SW 1271 (cell line): ENCODE results near the gene HECTD4.
"Not testable (repeated sequence)": the region's sequence is repeated elsewhere in the genome, so short reads cannot be mapped to it uniquely, and the experiment has no call there.

ENCODE experiments used
- DNase-seq, 2 experiments: peaks; one replicate each; lab custom pipeline; 2025; lab: John Stamatoyannopoulos, UW

HECTD4 gene

DNA sequence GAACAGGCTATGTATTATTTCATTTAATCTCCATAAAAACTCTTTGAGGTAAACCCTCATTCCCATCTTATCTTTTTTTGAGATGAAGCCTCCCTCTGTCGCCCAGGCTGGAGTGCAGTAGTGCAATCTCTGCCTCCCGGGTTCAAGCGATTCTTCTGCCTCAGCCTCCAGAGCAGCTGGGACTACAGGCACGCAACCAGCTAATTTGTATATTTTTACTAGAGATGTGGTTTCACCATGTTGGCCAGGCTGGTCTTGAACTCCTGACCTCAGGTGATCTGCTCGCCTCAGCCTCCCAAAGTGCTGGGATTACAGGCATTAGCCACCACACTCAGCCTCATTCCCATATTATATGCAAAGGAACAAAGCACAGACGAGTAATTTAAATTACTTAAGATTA, 25.5 kb upstream of the HECTD4 start:
- not testable (repeated sequence) for DNase-seq

DNA sequence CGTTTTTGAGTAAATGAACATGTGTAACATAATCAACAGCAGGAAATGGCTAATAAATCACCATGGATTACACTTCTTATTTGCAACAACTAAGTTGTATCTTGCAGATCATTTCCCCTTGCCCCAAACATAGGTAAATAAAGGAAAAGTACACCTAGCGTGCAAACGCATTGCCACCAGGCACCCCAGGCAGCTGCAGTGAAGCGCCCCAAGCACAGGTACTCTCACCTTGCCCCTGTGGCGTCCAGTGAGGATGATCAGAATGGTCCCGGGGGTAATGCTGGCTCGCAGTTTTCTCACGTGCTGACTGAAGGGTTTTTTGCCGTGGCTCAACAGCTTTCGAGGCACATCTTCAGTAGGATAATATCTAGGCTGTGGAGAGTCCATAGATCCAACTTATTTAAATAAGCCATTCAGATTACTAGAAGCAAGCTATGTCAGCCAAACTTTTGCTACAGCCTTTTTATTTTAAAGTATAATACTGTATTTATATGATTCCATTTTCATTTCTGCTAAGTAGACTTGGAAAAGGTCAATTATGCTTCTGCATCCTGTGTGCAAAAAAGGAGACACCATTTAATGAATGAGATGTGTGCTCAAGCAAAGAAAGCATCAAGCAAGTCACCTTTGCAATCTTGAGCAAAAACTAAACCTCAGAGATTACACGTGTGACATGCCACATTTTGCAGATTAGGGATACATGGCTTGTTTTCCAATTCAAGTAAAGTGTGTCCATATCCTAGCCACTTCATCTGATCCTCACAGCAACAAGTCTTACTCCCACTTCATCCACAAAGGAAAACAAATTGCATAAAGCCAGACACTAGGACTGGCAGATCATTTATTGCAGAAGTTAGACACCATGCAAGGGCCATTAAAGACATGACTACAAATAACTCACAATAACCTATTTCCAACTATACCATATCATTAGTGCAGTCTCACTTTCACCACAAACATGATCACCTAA, 24.6 kb upstream of the HECTD4 start:
- DNase-seq = no peak

DNA sequence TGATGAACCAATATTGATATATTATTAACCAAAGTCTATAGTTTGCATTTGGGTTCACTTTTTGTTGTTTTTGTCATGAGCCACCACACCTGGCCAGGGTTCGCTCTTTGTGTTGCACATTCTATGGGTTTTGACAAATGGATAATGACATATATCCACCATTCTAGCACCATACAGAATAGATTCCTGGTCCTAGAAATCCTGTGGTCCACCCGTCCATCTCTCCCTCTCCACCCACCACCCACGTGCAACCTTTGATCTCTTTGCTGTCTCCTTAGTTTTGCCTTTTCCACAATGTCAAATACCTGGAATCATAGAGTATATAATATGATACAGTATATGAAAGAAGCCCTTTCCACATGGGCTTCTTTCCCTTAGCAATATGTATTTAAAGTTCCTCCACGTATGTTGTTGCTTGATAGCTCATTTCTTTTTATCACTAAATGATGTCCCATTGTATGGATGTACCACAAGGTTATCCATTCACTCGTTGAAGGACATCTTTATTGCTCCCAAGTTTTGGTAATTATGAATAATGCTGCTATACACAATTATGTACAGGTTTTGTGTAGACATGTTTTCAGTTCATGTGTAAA, 19.8 kb upstream of the HECTD4 start:
- DNase-seq = no peak

DNA sequence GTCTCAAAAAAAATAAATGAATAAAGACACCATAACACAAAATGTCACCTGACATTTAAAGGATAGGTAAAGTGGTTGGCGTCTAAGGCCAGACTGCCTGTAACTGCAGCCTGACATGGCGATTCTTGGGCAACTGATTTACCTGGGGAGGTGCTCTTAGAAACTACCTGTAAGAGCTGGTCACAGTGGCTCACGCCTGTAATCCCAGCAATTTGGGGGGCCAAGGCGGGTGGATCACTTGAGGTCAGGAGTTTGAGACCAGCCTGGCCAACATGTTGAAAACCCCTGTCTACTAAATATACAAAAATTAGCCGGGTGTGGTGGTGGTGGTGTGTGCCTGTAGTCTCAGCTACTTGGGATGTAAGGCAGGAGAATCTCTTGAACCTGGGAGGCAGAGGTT, 18.8 kb upstream of the HECTD4 start:
- no peak for DNase-seq

DNA sequence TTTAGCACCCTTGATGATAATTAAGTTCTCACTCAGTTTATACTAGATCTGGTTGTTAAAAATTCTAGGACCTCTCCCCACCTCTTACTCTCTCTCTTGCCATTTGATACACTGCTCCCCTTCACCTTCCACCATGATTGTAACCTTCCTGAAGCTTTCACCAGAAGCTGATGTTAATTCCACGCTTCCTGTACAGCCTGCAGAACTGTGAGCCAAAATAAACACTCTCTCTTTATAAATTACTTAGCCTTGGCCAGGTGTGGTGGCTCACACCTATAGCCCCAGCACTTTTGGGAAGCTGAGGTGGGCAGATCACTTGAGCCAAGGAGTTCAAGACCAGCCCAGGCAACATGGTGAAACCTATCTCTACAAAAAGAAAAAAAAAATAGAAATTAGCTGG, 11.1 kb upstream of the HECTD4 start:
- no peak for DNase-seq

DNA sequence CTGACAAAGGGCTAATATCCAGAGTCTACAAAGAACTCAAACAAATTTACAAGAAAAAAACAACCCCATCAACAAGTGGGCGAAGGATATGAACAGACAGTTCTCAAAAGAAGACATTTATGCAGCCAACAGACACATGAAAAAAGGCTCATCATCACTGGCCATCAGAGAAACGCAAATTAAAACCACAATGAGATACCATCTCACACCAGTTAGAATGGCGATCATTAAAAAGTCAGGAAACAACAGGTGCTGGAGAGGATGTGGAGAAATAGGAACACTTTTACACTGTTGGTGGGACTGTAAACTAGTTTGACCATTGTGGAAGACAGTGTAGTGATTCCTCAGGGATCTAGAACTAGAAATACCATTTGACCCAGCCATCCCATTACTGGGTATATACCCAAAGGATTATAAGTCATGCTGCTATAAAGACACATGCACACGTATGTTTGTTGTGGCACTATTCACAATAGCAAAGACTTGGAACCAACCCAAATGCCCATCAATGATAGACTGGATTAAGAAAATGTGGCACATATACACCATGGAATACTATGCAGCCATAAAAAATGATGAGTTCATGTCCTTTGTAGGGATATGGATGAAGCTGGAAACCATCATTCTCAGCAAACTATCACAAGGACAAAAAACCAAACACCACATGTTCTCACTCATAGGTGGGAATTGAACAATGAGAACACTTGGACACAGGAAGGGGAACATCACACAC, 7.9 kb upstream of the HECTD4 start:
- not testable (repeated sequence) for DNase-seq

DNA sequence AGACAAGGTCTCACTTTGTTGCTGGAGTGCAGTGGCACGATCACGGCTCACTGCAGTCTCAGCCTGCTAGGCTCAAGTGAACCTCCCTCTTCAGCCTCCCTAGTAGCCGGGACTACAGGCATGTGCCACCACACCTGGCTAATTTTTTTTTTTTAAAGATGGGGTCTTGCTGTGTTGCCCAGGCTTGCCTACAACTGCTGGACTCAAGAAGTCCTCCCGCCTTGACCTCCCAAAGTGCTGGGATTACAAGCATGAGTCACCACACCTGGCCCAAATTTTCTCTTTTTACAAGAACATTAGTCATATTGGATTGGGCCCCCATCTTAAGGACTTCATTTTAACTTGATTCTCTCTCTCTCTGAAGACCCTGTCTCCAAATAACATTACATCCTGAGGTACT, 7.0 kb upstream of the HECTD4 start:
- DNase-seq = no peak

DNA sequence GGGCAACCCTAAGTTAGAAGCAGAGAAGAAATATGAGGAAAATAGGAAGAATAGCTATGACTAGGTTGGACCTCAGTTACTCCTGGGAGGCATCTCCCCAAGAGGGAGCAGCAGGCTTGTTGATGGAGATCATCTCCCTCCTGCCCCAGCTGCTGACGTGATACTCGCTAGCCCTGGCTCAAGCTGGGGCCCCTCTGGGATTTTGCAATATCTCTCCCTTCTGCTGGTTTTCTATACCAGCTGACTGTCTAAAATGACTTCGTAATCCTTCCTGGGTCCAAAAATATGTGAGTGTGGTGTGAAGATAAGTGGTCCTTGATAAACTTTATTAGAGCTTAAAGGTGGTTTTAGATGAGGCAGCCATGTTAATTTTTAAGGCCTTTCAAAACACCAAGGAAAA, 4.5 kb upstream of the HECTD4 start:
- DNase-seq = no peak

DNA sequence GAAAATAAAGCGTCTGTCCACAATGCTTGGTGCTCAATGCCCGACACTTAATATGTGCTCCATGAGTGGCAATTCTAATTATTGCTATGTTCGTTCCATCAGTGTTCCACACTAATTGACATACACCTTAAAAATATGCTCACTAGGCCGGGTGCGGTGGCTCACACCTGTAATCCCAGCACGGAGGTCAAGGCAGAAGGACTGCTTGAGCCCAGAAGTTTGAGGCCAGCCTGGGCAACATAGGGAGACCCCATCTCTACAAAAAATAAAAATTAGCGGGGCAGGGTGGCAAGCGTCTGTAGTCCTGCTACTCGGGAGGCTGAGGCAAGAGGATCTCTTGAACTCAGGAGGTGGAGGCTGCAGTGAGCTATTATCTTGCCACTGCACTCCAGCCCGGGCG, 635 bp upstream of the HECTD4 start:
- DNase-seq = no peak

DNA sequence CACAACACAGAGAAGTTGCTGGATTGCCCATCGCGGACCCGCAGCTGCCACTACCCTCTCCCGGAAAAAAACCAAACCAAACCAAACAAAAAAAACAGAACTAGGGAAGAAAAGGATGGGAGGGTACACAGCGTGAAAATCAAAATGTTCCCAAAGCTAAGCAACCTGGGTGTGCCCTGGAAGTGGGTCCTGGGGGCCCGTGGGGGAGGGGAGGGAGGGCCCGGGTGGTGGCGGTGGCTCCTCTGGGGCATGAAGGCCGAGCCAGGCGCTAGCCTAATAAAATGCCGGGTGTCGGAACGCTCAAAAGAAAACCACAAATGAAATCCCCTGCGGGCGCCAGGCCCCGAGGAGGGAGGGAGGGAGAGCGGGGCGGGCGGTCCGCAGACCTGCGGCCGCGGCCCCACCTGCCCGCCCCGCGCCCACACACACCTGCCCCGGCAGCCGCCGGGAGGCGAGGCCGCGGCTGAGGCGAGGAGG, 787 bp downstream of the HECTD4 start:
- no peak for DNase-seq

DNA sequence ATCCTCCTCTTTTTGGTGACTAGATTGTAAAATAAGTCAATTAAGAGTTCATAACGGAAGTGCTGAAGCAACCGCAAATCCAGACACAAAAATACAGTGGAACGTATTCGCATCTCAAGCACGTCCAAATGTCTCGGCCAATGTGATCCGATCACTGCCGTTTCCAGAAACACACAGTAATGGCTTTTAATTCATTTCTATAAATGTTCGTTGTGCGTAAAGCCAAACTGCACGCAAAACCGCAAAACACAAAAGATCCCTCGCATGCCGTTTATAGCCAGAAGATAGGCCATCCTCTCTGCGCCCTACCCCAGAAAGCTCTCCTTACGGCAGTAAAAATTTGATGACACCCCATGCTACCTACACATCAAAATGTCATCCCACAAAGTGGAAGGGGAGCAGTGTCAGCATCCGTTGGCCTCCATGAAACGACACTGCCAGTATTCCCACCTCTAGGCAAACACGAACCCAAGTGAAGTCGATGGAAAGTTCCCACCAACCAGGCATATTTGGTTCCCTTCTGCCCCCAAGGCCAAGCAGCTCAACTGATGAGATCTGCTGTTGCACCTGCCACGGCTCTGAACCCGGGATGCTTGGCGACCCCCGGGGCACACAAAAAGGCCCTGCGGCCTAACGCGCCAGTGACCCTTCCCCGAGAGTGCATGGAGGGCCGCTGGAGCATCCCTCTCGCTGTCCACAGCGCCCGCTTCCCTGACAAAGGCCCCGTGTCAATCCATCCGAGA, 1.4 kb downstream of the HECTD4 start:
- DNase-seq = no peak

DNA sequence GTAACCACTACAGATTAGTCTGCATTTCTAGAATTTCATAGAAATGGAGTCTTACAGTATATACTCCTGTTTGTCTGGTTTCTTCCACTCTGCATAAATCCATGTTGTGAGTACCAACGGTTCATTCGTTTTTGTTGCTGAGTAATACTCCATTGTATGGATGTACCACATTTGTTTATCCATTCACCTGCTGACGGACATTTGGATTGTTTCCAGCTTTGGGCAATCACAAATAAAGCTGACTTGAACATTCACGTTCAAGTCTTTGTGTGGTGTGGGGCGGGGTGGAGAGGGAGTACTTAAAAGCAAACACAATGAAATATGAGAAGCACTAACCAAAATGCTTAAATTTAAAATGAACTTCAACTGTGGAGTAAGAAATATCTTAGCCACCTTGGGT, 7.1 kb downstream of the HECTD4 start:
- DNase-seq = no peak

DNA sequence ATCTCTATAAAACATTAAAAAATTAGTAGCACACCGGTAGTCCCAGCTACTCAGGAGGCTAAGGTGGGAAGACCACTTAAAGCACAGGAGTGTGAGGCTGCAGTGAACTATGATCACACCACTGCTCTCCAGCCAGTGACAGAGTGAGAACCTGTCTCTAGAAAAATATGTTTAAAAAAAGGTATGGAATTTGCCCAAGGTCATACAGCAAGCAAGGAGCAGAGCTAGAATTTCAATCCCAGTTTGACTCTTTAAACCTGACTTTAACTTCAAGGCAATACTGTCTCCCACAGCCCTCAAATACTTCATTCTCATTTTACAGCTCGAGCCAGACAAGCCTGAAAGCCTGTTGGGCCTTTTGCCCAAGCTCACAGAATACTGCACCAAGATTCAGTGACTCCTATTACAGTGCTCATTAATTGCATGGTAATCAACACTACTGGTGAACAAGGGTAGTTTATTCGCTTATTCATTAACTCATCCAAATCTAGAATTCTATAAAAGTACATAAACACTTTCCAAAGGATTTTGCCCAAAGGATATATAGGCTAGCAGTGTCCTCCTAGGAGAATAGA, 8.0 kb downstream of the HECTD4 start:
- no peak for DNase-seq

DNA sequence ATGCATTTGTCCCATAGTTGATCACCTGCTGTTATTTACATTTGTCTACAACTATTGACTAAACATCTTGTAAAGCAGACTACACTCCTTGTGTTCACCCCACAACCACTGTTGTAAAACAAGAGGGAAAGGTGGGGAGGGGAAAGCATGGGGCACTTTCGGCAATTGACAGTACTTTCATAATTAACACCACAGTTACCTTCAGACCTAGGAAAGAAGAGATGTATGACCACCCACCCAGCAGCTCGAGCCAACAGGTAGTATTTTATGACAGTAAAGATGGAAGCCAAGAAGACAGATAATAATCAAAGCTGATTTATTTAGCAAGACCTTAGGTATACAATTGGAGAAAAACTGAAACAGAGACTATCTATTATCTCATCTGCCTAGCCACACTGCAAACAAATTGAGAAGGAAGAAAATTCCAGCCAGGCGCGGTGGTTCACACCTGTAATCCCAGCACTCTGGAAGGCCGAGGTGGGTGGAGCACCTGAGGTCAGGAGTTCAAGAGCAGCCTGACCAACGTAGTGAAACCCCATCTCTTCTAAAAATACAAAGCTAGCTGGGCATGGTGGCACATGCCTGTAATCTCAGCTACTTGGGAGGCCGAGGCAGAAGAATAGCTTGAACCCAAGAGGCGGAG, 11.2 kb downstream of the HECTD4 start:
- DNase-seq = no peak

DNA sequence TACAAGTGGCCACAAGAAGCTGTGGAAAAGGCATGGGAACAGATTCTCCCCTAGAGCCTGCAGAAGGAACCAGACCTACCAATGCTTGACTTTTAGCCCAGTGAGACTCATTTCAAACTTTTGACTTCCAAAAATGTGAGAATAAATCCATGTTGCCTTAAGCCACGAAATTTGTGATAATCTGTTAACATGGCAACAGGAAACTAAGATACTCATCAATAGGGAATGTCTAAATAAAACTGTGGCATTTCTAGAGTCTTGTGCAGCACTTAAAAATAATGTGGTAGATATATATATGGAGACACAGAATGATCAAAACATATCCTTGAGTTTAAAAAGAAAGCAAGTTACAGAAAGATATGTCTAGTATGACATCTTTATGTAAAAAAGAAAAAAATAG, 12.0 kb downstream of the HECTD4 start:
- DNase-seq = no peak

DNA sequence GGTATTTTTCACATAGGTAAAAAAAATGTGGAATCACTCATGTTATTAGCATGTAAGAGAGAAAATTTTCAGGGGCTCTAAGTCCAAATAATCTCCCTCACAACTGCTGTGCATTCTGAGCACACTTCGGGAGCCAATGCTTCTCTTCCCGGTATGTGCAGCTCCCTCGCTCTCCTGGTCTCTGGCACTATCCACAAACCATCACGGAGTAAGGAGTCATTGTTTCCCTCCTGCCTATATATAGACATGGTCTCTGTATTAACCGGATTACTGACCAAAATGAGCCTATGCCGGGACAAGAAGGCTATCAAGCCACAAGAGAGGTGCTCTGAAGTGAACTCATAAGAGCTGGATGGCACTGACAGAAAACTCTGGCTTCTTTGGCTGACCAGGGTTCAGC, 13.4 kb downstream of the HECTD4 start:
- no peak for DNase-seq

DNA sequence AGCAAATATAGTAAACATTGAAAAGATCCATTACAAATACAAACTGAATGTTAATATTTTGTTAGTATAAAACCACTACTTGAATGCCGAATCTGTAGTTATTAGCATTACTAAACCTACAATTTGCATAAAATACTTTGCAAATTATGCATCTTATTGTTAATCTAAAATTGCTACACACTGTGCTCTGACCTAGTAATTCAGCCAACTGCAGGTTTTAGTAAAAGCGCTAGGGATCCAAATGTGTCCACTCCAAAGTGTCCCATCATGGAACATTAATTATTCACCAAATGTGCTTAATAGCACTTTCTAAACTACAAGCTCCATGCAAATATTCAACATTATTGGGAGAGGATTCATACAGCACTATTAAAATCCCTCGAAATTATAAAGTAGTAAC, 14.3 kb downstream of the HECTD4 start:
- DNase-seq = no peak

DNA sequence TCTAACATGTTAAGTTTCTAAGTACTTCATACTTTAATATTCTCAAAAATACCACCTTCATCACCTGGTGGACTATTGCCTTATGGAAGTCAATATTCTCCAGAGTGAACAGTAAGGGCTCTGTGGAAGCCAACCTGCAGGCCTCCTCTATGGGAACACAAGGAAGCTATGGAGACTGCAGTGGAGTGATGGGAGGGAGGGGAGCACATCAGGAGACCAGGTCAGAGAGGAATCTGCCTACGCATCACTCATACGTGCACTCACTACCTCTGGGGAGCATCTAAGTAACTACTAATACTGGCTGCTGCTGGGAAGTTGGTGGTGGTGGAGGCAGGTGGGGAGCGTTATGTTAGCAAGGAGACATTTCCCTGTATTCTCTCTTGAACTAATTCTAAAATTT, 19.9 kb downstream of the HECTD4 start:
- no peak for DNase-seq

DNA sequence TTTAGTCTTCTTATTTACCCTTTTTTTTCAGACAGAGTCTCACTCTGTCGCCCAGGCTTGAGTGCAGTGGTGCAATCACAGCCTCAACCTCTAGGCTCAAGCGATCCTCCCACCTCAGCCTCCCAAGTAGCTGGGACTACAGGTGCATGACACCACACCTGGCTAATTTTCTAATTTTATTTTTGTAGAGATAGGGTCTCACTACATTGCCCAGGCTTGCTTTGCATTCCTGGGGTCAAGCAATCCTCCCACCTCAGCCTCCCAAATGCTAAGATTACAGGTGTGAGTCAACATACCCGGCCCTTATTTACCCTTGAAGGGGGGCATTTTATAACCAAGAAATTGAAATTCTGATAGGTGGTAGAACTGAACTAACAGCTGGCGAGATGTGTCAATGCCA, 21.0 kb downstream of the HECTD4 start:
- DNase-seq = no peak

DNA sequence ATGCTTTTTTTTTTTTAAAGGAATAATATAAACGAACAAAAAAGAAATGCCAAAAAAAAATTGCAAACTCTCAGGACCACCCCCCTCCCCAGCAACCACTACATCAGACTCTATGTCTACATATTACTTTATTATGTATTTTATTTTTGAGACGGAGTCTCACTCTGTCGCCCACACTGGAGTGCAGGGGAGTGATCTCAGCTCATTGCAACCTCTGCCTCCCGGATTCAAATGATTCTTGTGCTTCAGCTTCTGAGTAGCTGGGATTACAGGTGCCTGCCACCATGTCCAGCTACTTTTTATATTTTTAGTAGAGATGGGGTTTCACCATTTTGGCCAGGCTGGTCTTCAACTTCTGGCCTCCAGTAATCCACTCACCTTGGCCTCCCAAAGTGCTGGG, 22.9 kb downstream of the HECTD4 start:
- no peak for DNase-seq

DNA sequence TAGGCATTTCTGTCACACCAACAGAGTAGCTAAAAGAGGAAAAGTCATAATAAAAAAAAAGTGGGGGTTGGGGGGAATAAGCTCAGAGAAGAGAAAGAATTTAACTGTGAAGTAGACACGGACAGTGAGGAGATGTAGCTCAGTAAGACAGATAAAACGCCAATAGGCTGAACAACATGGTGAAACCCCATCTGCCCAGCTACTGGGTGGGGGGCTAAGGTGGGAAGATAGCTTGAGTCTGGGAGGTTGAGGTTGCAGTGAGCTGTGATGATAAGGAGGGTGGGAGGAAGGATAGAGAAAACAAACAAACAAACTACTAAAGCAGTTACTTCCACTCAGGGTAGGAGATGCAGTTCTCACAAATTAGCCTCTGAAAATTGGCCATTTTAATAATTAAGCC, 25.0 kb downstream of the HECTD4 start:
- DNase-seq = no peak
